ENCODE results near the gene PREX1.

PREX1 gene

GRCh38 chr20:48629069-48629959, 198.5 kb downstream of the PREX1 start:
- no peak for DNase-seq

DNA sequence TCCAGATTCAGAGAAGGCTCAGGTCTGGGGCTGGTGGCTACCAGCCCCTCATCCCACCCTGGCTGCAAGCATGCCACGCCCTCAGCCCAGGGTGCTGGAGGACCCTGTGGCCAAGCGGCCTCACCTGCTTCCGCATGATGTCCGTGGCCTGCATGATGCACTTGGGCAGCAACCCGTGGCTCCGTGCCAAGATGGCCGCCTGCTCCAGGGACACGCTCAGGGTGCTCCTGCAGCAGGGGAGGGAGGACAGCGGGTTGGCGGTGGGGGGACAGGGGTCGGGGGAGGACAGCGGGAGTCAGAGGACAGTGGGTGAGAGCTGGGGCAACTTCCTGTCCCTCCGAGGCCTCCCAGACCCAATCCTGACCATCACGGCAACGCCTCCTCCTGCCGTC, 200.1 kb downstream of the PREX1 start:
- DNase-seq = no peak

- DNase-seq = no peak
Observed at GRCh38 chr20:48626938-48627736, 200.7 kb downstream of the PREX1 start.

DNA sequence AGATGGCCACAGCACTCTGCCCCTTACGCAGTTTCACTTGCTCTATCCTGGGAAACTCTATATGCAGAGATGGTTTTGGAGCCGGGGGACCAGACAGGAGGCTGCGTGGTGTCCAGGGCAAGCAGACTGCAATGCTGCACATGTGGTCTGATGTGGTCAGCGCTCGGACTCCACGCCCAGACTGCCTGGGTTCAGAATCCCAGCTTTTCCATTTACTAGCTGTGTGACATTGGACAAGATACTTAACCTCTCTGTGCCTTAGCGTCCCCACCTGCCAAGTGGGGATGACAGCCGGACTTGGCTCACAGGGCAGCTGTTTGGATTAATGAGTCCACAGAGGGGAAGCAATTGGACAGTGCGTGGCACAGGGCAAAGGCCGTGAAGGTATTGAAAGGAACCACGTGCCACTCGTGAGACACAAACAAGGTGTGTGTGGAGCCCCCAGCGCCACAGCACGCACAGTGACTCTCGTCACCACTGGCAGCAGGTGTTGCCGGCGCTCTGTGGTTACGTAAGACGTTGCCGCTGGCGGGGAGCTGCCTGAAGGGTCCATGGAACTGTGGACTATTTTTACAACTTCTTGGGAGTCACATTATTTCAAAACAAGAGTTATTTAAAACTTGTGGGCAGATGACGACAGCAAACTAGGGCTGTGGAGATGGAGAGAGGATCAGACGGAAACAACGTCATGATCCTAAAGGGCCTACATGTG, 201.4 kb downstream of the PREX1 start:
- no peak for DNase-seq

DNA sequence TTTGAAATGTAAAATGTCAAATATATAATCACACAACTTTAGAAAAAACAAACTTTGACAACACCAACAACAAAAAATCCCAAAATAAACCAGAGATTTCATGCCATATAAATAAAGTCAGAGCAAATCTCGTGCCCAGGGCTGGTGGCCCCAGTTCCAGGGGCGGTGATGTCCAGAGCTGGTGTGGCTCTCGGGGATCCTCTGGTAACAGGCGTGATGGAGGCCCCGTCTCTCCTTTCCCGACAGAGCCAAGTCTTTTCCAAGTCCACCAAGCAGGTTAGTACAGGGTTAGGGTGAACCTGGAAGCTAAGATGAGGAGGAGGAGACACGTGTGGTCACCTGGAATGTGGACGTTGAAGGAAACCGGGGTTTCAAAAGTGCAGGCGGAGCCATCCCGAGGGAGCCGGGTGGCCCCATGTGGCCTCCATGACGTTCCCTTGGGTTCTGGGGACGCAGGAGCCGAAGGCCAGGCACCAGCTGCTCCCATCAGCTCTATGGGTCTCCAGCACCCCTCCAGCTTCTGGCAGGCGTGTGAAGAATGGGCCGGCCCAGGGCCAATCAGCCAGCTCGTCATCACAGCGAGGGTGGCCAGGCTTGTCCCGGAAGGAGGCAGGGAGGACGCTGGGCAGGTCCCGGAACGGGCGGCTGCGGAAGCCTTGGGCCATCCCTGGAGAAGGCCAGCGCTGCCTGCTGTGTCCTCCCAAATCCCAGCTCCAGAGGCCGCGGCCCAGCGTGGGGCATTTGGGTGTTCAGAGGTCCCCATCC, 202.5 kb downstream of the PREX1 start:
- no peak for DNase-seq

GRCh38 chr20:48624315-48625020, 203.3 kb downstream of the PREX1 start:
- no peak for DNase-seq

DNA sequence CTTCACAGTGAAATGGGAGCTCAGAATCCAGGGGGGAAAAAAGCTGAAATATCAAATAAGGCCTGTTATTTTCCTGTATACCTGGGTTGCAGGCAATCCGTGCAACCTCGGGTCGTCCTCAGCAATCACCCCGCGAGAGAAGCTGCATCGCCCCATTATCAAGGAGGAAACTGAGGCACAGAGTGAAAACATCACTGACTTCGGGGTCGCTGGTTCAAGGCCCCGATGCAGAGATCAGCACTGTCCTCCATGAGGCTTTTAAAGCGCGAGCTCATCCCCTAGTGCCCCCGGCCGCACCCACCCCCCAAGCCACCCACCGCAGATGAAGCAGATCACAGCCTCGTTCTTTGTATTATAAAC, 203.9 kb downstream of the PREX1 start:
- no peak for DNase-seq

DNA sequence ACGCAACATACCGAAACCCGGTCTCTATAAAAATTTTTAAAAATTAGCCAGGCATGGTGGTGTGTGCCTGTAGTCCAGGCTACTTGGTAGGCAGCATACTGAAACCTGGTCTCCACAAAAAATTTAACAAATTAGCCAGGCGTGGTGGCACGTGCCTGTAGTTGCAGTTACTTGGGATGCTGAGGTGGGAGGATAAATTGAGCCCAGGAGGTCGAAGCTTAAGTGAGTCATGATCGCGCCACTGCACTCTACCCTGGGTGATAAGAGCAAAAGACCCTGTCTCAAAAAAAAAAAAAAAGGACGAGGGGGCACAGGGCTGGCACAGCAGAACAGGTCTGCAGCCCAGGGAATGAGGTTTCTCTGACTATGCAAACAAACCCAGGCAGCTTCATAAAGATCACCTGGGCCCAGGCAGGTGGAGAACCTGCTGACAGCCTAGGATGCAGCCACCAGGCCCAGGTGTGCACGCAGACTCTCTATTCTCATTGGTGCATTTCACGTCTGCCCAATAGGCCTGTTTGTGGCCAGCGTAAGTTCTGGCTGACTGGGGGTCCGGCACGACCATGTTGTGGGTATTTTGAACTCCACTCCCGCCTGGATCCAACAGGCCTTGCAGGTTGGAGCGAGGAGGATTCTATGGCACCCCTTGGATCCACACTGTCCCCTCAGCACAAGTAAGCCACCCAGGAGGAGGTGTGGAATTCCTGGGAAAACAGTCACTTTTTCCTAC, 204.5 kb downstream of the PREX1 start:
- no peak for DNase-seq

GRCh38 chr20:48622421-48622820, 205.4 kb downstream of the PREX1 start:
- DNase-seq = no peak

- DNase-seq = no peak
Observed at GRCh38 chr20:48621376-48622078, 206.3 kb downstream of the PREX1 start.

- peak; percentile 76 for DNase-seq
Observed at GRCh38 chr20:48620507-48621375, 207.1 kb downstream of the PREX1 start.

- no peak for DNase-seq
Observed at GRCh38 chr20:48620154-48620506, 207.7 kb downstream of the PREX1 start.

GRCh38 chr20:48619126-48620101, 208.4 kb downstream of the PREX1 start:
- no peak for DNase-seq

GRCh38 chr20:48618631-48619030, 209.2 kb downstream of the PREX1 start:
- no peak for DNase-seq

GRCh38 chr20:48618052-48618451, 209.7 kb downstream of the PREX1 start:
- no peak for DNase-seq

GRCh38 chr20:48617481-48617880, 210.3 kb downstream of the PREX1 start:
- no peak for DNase-seq

DNA sequence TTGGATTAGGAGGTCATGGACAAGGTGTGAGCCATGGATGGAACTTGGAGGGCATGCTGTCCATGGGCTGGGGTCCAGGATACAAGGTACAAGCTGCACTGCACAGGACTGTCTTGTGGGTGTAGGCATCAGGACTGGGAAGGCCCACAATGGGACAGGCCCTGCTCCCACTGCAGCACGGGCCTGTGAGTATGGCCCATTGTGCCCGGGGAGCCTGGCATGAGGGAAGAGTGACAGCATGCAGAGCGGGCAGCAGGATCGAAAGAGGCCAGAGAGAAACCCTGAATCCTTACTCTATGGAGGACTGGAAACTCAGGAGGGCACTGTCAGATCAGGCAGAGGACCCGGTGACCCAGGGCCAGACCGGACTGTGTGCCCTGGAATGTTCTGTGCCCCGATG, 211.3 kb downstream of the PREX1 start:
- no peak for DNase-seq

DNA sequence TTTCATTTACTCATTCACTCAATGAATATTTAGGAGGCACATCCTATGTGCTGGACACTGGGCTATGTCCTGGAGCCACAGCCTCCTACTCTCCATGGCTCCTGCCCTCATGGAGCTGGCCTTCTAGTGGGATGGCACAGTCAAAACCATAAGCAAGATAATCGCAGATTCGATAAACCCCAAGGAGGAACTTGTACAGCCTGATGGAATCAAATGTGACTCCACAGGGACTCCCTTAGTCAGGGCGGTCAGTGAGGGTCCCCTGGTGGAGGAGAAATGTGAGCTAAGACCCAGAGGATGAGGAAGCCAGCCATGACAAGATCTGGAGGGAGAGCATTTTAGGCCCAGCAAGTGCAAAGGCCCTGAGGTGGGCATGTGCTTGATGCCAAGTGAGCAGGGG, 211.9 kb downstream of the PREX1 start:
- no peak for DNase-seq
